Activated CD4-positive, alpha-beta T cell treated with anti-CD3 and anti-CD28 coated beads, Interleukin-2, amount 50 U/mL, for 16 hours (primary cell): ENCODE results near the gene ADAM10.

Source experiments
- DNase-seq: peaks from one replicate; pipeline ENCODE4 v3.0.0-alpha.2; 2020

Gene ADAM10

GRCh38 chr15:58572521-58572920 is 177.0 kb downstream of the ADAM10 start:
- DNase-seq = no peak

GRCh38 chr15:58571491-58571890 is 178.0 kb downstream of the ADAM10 start:
- DNase-seq = no peak

DNA sequence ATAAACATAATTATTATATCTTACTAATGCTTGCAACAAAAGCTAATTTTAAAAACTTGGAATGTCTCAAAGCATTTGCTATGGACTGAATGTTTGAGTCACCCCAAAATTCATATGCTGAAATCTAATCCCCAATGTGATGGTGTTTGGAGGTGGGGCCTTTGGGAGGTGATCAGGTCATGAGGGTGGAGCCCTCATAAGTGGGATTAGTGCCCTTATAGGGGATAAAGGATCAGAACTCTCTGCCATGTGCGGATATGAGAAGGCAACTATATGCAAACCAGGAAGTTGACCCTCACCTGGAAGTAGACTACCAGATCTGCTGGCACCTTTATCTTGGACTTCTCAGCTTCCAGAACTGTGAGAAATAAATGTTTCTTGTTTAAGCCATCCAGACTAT is 180.1 kb downstream of the ADAM10 start:
- no peak for DNase-seq

DNA sequence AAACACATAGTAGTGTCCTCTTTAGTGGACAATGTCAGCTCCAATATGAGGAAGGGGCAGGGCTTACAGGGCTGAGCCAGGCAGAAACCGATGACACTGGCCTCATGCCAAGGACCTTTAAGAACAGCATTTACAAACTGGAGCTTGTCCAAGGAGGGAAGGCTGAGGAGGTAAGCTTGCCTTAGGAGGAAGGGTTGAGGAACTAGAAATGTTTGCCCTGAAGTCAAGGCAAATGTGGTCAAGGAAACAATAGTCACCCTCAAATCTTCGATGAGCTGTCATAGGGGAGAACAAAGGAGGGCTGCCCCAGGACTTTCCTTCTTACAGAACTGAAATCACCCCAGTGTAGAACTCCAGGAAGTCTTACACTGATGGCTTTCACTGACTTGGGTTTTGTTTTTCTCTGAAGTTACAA is 181.3 kb downstream of the ADAM10 start:
- no peak for DNase-seq

DNA sequence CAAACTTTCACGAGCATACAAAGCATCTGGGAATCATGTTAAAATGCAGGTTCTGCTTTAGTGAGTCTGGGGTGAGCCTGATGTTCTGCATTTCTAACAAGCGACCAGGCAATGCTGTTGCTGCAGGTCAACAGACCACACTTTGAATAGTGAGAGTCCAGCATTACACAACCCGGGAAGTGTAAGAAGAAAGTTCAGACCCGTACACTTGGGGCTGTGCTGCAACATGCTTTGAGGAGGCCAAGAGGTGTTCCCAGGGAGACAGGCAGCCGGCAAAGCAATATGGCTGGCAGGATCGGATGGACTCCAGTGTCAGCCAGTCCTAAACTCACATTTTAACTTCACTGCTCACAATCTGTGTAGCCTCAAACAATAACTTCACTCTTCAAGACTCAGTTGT is 183.5 kb downstream of the ADAM10 start:
- DNase-seq = no peak

- DNase-seq = no peak
Measured at GRCh38 chr15:58565619-58566018, 183.9 kb downstream of the ADAM10 start.

GRCh38 chr15:58564981-58565380 is 184.5 kb downstream of the ADAM10 start:
- no peak for DNase-seq

GRCh38 chr15:58562135-58562534 is 187.4 kb downstream of the ADAM10 start:
- no peak for DNase-seq

DNA sequence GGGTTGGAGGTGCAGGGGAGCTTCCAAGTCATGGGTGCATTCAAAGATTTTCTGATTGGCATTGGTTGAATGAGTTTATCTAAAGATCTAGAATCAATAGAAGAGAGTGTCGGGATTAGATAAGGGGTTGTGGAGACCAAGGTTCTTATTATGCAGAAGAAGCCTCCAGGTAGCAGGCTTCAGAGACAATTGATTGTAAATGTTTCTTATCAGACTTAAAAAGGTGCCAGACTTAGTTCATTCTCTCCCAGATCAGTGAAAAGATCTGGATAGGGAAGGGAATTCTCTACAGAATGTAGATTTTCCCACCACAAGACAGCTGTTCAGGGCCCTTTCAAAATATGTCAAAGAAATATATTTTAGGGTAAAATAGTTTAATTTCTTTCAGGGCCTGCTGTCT is 188.2 kb downstream of the ADAM10 start:
- DNase-seq = no peak

DNA sequence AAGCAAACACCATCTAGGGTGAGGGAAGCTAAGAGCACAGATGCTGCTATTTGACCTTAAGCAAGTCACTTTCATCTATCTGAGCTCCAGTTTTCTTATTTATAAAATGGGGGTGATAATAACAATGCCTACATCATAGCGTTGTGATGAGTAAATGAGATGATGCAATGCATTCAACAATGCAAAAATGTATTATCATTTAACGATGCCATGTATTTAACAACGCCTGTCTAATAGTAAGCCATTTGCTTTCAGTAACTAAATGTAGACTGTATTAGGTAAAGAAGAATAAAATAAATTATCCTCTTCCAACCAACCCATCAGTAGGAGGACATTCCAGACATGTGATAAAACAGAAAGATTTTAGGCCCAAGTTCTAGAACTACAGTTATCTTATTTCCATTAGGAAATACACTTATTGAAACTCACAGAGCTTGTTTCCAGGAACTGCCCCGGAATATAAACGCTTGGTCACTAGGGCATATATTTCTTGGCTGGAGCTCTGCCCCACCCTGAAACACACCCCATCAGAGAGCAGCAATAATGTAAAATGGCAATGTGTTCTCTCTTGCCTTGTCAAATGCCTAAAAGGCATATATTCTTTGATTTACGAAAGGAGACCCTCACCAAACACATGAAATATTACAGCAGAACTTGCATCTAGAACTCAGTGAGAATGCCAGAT is 189.5 kb downstream of the ADAM10 start:
- no peak for DNase-seq

DNA sequence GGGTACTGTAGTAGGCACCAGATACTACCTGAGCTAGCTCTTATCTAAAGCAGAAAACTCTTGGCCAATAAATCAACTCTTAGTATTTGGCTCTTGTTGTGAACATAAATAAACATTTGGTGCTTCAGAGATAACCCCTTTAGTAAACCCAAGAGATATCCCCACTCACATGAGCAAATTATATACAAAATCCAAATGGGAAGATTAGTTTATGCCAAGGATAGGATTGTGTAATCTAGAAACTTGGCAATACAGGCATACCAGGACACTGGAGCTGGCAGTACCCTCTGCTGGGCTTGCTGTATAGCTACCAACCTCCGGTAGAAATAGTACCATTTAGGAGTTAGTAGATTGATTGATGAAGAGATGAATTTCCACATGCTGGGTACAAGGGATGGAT is 190.7 kb downstream of the ADAM10 start:
- no peak for DNase-seq

- DNase-seq = no peak
Measured at GRCh38 chr15:58556541-58556940, 193.0 kb downstream of the ADAM10 start.

DNA sequence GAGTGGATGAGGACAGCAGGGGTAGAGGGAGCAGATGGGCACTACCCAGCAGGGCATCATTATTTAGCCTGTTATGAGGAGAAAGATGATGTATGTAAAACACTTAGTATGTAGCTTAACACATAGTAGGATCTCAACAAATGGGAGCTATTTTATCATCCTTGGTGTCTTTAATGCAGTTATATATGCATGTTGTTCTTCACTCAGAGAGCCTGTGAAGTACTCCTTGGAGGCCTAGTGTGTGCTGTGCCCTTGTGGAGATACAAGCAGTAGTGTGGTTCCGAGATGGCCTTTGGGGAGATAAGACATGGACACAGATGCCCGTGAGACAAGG is 193.5 kb downstream of the ADAM10 start:
- DNase-seq = no peak

- no peak for DNase-seq
Measured at GRCh38 chr15:58555162-58556027, 194.1 kb downstream of the ADAM10 start.

- no peak for DNase-seq
Measured at GRCh38 chr15:58554758-58555157, 194.7 kb downstream of the ADAM10 start.

DNA sequence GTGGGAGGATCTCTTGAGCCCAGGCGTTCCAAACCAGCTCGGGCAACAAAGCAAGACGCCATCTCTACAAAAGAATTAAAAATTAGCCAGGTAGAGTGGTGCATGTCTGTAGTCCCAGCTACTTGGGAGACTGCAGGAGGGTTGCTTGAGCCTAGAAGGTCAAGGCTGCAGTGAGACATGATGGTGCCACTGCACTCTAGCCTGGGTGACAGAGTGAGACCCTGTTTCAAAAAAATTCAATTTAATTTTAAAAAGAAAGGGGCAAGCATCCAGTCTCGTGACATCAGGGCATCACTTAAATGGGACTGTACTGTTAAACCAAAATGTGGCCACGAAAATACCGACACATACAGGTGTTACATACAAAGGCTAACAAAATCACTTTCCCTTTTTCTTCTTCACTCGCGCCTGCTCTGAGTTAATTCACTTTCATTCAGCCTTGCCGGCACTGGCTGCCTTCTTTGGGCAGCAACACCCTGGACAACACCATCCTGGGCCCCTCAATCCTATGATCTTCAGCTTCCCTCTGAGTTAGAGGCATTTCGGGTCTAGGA is 196.1 kb downstream of the ADAM10 start:
- no peak for DNase-seq

- DNase-seq = no peak
Measured at GRCh38 chr15:58552505-58553364, 196.8 kb downstream of the ADAM10 start.

- DNase-seq = no peak
Measured at GRCh38 chr15:58551764-58552504, 197.6 kb downstream of the ADAM10 start.

DNA sequence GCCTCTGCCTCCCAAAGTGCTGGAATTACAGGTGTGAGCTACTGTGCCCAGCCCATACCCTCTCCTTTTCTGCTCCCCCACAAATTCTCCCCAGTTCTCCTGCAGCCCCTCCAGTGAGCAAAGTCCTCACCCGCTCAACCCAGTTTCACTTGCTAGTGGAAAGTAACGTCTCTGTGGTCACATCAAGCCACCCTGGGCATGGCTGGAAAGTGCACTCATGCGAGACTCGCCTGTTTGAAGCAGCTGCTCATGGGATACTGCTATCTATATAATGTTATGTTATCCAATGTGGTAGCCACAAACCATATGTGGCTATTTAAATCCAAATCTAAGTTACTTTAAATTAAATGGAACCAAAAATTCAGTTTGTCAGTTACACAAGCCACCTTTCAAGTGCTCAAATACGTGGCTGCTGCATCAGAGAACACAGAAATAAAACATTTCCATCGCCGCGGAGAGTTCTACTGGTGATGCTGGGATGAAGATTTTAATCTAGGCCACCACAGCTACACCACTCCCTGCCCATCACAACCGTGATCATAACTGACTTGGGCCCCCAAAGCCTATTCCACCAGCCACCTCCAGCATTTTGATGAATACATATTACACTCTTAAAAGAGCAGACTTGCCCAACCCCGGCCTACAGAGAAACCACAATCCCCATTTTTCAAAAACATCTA is 198.3 kb downstream of the ADAM10 start:
- peak; percentile 3 for DNase-seq

DNA sequence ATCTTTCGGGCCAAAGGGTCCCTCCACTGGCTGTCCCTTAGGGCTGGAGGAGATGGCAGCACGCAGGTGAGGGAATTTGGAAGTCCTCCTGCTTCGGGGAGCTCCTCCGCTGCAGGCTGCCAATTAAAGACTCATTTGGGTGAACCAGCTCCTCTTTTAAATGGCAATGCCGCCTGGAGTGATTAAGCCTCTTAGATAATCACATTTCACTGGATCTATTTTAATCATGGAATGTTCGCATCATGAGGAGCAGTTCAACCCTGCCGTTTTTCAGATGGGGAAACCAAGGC is 199.8 kb downstream of the ADAM10 start:
- no peak for DNase-seq

DNA sequence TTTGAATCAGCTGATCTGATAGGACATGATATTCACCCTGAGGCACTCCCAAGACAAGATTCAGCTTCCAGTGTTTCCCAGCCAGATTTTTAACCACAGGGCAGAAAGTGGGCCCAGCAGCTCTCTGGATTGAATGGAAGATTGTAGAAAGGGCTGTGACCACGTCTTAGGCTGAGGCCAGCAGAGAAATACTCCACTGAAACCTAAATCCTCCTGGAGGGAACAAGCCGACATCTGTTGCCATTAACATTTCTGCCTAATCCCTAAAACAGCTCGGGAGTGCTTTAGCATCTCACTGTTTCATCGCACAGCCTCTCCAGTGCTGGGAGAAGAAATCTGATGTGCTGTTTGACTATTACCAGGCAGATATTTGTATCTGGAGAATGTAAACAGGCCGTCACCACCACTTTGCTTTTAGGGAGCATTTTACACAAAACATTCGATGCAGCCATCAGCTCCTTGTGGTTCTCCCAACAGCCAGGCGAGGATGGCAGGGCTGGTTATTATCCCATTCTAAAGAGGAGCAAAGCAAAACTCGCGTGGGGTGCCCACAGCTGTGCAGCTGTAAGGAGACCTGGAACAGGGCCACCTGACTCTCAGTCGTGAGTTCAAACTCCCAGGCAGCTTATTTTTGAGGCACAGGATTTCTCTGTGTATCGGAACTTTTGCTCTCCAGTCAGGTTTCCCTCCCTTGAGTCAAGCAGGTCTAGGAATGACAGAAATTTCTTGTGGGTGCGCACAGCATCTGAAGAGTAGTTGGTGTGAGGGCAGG is 200.3 kb downstream of the ADAM10 start:
- DNase-seq = no peak
